ENCODE data around the gene IRF8.

IRF8 gene

DNA sequence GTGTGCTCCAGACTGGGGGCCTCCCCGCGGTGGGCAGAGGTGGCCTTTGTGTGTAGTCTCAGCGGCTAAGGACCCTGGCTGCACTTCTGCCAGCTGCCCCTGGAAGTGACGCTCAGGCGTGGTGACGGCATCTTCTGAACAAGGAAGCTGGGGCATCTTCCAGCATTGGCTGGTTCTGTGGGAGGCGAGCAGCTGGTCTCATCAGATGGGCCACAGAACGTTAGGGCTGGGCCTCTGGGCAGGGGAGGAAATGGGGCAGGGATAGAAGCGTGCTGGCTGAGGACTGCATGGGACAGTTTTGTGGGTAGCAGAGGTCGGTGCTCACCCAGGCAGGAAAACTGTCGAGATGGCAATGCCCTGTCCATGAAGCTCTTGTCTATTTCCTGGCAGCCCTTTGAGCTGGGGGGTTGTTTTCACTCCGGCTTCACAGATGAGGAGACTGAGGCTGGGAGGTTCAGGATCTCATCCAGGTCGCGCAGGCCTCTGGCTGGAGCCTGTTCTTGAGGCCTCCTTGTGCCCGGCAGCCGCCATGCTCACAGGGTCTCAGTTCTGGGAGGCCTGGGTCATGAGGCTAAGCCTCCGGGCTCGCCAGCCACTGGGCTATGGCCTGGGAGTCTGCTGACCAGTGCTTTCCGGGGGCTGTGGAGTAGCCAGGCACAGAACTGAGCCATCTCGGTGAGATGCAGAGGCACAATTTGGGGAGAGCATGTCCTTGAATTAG is 16.3 kb downstream of the IRF8 start:
- DNase-seq, result no peak

DNA sequence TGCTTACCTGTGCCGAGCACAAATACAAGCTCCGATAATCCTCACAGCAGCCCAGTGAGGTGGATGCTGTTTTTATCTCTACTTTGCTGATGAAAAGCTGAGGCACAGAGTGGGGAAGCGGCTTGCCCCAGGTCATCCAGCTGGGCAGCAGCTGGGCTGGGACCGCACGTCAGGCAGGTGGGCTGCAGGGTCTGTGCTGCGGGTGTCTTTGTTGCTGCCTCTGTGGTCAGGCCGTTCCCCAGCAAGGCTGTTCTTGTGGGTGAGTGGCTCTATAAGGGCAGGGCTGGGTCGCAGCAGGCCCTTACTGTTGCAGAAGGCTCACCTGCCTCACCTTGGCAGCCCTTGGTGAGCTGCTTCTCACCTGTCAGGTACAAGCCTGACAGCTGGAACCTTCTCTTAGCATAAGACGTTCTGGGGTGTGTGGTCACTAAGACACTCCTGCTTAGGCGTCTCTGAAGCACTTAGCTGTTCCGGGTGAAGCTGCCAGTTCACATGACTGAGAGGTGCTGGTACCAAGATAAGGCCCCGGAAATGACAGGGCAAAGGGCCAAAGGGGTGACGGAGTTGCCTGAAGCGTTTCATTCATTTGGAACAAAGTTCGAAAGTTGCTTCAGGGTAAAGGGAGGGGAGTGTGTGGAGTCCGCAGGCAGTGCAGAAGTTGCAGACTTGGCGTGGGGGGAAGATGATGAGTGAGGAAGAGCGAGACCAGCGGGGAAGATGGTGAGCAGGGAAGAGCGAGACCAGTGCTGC is 17.4 kb downstream of the IRF8 start:
- no peak for DNase-seq

DNA sequence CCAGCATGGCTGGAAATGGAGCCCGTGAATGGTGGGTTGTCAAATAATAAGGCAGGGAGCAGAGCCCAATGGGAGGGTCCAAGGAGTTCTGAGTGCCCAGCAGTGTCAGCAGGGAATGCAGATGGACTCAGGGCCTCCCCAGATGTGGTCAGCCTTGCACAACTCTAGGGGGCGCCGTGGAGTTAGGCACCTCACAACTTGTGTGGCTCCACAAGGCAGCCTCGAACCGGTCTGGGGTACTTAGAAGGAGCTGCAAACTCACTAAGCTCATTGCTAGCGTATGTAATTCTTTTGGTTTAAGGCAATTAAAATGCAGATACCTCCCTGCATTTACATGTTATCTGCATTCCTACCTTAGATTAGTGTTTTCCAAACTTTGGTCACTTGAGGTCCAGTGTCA is 18.1 kb downstream of the IRF8 start:
- DNase-seq, result no peak

DNA sequence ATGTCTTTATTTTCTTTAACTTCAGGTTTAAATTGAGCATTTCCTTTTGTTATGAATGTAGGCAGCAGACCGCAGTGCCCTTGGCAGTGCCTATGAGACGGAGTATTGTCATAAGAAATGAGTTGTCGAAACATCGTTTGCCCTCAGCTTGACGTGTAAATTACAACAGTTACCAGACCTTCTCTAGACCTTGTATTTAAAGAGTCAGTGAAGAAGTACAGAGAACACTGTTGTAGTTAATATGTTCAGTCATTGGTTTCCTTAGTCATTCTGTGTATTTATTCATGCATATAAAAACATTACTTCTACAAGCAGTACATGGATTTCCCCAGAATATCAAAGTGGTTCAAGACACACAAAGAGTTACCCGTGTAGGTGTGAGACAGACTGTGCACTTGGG is 19.0 kb downstream of the IRF8 start:
- DNase-seq, result no peak

DNA sequence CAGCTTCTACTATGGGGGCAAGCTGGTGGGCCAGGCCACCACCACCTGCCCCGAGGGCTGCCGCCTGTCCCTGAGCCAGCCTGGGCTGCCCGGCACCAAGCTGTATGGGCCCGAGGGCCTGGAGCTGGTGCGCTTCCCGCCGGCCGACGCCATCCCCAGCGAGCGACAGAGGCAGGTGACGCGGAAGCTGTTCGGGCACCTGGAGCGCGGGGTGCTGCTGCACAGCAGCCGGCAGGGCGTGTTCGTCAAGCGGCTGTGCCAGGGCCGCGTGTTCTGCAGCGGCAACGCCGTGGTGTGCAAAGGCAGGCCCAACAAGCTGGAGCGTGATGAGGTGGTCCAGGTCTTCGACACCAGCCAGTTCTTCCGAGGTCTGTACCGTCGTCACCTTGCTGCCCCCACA is 19.5 kb downstream of the IRF8 start:
- no peak for DNase-seq

DNA sequence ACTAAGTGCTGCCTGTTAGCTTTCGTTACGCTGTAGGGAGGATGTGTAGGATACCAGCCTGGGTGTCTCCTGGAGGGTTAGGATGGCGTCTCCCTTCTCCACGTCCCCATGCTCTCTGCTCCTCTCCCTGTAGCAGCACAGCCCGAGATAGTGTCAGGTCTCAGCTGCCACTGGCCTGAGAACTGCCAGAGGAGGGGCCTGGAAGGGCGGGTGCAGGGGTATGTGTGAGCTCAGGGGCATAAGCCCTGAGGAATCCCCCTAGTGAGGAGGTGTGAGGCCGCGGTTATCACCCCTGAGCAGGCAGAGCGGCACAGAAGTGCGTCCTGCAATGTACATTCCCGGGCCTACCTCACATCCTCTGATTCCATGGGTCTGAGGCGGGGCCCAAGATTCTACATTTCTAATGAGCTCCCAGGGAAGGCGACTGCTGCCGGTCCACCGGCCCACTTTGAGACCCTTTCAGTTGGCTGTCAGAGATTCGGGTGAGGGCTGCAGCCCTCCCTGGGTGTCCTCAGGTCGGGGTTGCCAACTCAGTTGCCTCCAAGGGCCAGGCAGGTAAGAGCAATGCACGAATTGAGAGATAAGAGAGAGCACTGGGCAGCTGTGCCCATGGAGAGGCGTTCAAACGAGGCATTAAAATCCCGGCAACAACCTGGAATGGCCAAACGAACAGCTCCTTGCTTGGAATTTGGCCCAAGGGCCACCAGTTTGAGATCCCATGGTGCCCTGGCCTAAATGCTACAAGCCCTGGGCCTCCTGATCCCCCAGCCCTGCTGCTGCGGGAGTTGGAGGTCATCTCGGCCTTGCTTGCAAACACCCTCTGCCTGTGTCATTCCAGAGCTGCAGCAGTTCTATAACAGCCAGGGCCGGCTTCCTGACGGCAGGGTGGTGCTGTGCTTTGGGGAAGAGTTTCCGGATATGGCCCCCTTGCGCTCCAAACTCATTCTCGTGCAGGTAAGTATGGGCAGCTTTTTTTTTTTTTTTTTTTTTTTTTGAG is 20.6 kb downstream of the IRF8 start:
- DNase-seq, result no peak

DNA sequence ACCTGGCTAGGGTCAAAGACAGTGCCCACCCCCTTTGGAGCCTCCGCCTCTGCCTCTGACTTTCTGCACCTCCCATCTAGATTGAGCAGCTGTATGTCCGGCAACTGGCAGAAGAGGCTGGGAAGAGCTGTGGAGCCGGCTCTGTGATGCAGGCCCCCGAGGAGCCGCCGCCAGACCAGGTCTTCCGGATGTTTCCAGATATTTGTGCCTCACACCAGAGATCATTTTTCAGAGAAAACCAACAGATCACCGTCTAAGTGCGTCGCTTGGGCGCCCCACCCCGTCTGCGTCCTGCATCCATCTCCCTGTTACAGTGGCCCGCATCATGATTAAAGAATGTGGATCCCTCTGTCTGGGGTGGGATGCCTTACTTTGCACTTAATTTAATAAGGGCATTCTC is 22.1 kb downstream of the IRF8 start:
- no peak for DNase-seq

DNA sequence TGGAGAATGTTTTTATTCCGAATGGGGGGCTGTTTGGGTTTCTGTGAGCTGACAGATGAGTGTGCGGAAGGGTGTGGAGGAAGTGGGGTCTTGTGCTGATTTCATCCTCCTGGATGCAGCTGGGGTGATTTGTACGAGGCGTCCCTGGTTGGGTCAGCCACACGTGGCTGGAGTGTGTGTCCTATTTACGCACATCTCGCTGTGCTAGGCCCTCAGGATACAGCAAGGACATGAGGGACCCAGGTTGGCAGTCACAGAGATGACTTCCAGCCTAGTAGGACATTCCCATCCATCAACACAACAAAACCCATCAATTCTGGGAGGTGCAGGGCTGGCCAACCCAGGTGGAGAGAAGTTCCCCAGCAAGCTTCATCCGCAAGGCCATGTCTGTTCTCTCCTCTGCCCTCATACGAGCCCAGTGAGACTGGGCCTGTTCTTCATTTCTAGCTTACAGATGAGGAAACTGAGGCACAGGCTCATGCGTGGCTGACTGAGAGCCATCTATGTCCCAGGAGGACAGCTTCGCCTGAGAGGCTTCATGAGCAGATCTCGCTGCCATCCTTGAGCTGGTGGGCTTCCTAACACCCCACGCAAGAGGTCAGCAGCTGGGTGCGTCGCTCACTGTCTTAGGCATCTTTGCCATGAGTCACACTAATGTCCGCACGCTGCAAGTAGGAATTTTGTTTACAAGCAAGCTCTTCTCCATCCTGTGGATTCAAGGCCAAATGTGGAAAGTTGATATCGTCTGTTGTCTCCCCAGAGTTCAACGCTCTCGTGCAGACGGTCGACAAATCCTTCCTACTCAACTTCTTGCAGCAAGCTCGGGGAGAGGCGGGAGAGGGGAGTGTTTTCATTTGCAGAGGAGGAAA is 24.4 kb downstream of the IRF8 start:
- DNase-seq, result no peak

DNA sequence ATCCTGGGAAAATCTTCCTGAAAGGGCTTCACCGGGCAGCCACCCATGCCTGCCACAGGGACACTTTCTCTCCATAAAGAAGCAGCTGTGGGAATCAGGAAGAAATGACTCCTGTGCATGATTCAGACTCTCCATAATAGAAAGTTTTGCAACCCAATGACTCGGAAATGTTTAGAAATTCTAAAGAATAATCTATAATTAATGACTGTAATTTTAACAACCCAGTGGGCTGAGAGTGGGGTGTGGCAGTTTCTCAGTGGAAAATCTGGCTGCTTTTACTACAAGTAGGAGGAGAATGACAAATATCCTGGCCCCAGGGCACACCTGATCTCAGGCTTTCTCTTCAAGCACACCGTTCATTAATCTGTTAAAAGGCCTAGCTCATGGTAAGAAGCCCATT is 25.7 kb downstream of the IRF8 start:
- no peak for DNase-seq

DNA sequence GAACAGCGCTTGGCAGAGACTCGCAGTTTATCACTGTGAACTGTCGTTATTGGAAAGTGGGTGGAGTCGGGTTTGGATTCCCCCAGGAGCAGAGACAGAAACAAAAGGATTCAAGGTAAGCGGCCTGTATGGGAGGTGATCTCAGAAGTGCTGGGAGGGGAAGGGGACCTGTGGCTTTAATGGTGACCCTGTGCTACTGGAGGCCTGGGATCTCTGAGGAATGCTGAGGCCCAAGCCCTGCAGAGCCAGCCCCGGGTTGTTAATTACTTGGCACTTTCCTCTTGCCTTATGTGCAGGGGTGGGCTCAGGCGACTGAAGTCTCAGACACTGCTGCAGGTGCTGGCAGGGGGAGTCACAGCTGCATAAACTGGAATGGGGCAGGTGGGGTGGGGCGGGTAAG is 27.4 kb downstream of the IRF8 start:
- no peak for DNase-seq

DNA sequence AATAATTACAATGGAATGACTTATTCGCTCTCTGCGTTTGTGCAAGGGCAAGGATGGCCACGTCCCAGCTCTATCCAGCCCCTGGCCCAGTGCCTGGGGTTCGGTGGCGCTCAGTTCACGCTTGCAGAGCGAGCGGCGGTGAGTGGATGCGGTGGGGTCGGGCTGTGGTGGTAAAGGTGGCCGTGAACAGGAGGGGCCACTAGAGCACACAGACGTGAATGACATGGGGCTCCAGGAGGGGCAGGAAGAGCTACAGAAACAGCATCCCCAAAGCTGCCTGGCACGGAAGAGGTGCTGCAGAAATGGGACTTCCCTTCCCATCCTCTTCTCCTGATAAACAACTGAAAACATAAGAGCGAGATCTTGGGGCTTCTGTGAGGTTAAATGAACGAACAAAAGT is 28.4 kb downstream of the IRF8 start:
- no peak for DNase-seq

DNA sequence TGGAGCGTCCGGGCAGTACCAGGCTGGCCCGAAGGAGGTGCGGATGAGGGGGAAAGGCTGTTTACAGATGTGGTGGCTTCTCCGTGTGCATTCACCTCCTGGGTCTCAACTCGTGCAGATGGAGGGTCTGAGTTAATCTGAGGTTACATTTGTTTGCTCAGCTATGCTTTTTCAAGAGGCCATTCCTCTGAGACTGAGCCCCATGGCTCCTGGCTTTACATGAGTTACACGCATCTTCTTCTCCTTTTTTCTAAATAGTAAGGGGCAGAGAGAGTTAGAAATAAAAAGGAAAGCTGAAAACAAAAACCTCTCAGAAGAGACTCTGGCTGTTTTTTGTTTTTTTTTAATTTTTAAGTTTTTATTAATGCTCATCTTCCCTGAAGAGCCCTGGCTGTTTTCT is 29.0 kb downstream of the IRF8 start:
- no peak for DNase-seq

DNA sequence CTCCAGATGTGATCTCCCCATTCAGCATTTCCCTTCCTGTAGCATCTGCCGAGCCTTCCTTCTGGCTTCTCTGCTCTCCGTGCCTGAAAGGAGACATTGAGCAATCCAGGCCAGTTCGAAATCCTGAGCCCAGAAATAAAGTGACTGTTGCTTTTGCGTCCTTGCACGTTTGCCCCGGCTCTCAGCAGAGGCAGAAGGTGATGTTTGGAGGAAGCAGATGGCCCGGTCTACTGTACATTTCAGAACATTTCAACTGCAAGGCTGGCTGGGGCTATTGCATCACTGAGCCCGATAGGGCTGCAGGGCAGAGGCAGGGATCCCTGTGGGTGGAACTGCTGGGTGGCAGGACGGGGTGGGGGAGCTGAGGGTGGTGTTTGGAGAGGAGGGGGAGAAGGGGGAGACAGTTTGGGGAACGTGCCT is 29.4 kb downstream of the IRF8 start:
- no peak for DNase-seq

DNA sequence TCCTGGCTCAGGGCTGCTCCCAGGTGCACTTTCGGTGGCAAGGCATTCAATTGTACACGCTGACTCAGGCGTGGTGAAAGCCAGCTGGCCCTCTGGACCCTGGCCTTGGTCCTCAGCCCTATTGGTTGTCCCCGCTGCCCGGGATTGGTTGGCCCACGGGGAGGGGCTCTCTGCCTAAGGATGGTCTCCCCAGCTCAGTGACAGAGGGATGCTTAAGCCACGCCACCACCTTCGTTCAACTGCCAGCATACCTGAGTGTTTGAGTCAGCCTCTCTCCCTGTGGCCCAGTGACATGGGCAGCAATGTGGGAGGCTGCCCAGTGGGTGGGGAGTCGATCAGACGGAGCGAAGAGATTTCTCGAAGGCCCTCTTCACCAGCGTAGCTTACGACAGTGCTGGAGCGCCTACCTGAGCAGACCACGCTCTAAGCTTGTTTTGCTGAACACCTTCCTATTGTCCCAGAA is 30.3 kb downstream of the IRF8 start:
- no peak for DNase-seq

DNA sequence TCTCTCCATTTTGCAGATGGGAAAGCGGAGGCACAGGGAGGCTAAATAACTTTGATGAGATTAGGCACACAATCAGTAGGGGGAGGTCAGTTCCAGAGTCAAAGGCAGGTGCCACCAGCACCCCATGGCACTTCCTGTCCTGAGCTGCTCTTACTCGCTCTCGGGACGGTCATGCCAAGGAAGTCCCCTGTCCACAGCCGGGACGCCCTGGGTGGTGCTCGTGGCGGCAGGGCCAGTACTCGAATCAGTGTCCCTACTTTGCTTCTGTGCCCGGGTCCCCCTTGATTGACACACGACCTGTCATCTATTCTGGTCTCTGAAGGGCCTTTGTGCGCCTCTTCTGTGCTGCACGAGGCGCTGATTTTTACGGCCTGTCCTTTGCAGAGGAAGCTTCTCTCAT is 31.3 kb downstream of the IRF8 start:
- no peak for DNase-seq

DNA sequence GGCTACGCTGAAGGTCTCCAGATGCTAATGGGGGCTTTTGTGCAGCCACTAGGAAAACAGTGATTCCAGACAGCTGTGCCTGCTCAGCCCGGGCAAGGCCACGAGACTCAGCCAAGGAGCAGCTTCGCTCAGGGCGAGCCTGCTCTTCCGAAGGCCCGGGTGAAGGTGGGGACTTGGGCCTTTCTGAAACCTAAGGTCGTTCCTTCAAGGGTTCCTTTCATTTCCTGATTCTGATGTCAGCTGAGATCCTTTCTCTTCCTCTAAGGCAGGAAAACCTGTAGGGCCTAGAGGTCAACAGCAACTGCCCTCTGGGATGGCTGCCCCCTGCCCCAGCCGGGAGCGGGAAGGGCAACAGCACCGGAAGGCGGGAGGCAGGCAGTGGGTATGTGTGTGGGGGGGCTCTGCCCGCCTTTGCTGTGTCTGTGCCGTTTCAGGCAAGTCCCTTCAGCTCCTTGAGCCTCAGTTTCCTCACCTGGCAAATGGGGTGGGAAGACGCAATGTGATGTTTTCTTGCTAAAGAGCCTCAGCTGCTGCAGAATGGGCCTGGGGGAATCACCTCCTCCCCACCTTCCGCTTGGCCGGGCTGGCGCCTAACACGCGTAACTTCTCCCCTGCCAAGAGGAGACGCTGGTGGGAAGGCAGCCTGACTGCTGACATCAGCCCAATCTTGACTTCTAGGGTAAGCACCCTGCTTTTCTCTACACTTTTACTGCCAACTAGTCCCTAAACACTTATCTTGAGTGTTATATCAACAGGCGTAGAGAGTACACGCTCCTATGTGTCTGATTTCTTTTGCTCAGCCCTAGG is 32.8 kb downstream of the IRF8 start:
- DNase-seq, result no peak

DNA sequence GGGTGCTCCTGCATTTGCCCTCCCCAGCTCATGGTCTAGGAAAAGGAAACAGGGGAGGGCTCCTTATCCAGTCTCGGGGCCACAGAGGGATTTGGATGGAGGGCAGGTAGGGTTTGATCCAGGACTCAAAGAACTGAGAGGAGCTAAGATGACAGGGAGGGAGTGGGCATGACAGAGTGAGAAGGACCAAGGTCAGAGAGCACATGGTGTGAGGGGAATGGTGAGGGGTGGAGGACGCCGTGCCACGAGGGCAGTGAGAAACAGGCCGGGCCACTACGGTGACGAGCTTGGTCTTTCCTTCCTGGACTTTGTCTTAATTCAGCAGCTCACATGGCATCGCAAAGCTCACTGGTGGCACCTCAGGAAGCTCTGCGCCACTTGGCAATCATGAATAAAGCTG is 35.2 kb downstream of the IRF8 start:
- no peak for DNase-seq

DNA sequence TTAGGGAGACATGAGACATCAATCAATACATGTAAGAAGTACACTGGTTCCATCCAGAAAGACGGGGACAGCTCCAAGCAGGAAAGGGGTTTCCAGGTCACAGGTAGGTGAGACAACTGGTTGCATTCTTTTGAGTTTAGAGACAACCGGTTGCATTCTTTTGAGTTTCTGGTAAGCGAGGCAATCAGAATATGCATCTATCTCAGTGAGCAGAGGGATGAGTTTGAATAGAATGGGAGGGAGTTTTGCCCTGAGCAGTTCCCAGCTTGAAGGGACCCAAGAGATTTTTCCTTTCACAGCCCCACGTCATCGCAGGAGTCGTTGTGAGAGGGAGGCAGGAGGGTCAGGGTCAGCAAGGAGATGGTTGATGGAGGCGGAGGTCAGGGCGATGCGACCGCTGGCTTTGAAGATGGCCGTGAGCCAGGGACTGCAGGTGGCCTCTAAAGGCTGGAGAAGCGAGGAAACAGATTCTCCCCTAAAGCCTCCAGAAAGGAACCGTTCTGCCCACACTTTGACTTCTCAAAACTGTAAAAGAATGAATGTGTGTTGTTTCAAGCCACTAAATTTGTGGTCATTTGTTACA is 36.5 kb downstream of the IRF8 start:
- DNase-seq, result no peak

DNA sequence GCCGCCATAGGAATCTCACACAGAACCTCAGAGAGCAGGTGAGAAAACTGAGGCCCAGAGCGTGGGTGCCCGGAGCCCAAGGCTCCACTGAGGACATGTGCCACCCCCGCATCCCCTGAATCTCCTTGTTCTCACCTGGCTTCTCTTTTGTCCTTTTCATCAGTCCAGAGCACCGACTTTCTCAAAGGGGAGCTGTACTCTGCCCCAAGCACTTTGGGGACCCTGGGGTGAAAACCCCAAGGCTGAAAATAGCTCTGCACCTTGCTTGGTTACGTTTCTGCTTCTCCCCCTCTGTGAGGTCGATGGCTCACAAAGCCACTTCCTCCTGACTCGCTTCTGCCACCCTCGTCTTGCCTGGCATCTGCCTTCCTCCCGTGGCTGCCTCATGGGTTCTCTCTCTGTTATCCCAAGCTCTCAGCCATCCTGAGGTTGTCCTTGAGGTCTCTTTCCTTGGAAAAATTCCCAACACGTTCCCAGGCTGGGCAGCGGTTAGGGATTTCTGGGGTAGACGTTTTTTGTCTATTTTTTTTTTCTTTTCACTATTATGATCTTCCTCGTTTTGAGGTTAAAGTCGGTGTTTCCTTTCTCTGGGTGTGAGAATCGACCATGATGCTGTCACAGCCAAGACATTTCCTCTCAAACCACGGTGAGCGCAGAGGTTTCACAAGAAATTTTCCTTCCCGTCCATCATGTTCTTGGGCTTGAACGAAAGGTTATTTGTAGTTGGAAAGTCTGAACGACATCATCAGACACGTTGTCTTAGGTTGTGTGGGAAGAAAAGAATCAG is 37.2 kb downstream of the IRF8 start:
- peak; percentile 76 for DNase-seq

DNA sequence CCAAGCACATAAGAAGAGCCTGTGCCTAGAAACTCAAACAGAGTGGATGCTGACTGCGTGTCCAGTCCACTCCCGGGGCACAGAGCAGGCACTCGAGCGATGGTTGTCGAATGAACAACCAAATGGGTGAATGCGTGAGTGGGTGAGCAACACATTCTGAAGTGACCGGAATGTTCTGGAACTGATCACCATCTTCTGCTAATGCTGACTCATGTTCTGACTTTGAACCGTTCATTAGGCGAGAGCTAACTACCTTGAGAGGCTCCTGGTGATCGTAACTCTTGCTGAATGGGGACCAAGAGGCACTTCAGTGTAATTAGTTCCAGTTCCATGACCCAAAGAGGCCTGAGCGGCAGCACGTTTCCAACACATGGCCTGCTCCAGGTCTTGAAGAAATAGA is 37.9 kb downstream of the IRF8 start:
- DNase-seq, result peak; percentile 13

Data from CD4-positive, alpha-beta T cell treated with Interleukin-6 for 4 hours (primary cell).